Panc1 (cell line): ENCODE measurements around the gene SLC6A2. TPM values are rescaled to one million over a fixed set of nuclear protein-coding genes. Genes with fewer than 3 reads are reported as not detected.

Experiments
- ATAC-seq: fragments of 200-7000 bp; cut with Tn5 transposase; 2 replicates; pipeline ENCODE4 v1.9.1; 2020; ENCODE audit warnings: mild to moderate bottlenecking, moderate library complexity
- BruUV-seq: library from RNA; stranded (reverse); fragments of 400-500 nt; replicated peaks from 2 replicates; lab custom pipeline; 2021; lab: Mats Ljungman, UMichigan
- CTCF ChIA-PET: fragments of 300-600 bp; sonication (Branson Sonifier 250); formaldehyde crosslinking; loops from one replicate; lab custom pipeline; 2022; ENCODE audit warnings: antibody characterized with exemption; lab: Charles Lee
- POLR2A ChIA-PET: fragments of 300-600 bp; sonication (Branson Sonifier 250); formaldehyde crosslinking; loops from one replicate; lab custom pipeline; 2022; ENCODE audit warnings: antibody characterized with exemption; lab: Charles Lee
- DNase-seq: peaks from one replicate; pipeline ENCODE4 v3.0.0-alpha.2; 2010; ENCODE audit warnings: low read depth, low spot score
- H3K27ac ChIP-seq: 2 replicates; pipeline ENCODE4 v1.5.1; 2011; ENCODE audit warnings: mild to moderate bottlenecking, low read length, inconsistent platforms
- H3K27me3 ChIP-seq: fragments of 200-500 bp; sonication (Bioruptor generic); 2 replicates; pipeline ENCODE4 v1.6.0; 2014; ENCODE audit warnings: low read length, inconsistent platforms; ENCODE audit not compliant: control insufficient read depth, insufficient read depth
- H3K36me3 ChIP-seq: fragments of 200-500 bp; sonication (Bioruptor generic); 2 replicates; pipeline ENCODE4 v1.5.1; 2014; ENCODE audit warnings: inconsistent platforms, mild to moderate bottlenecking, low read length, moderate library complexity; ENCODE audit not compliant: control insufficient read depth, insufficient read depth
- H3K4me1 ChIP-seq: 2 replicates; pipeline ENCODE4 v1.5.1; 2011; ENCODE audit warnings: inconsistent platforms, mild to moderate bottlenecking, low read length, moderate library complexity; ENCODE audit not compliant: control insufficient read depth, insufficient read depth
- H3K4me3 ChIP-seq, 2 experiments: 2 replicates each; pipeline ENCODE4 v1.5.1; 2011 to 2012; ENCODE audit warnings: low read depth in 2 of 2, low read length in 2 of 2, mild to moderate bottlenecking in 2 of 2, inconsistent platforms in 1 of 2, moderate library complexity in 1 of 2
- H3K9me3 ChIP-seq: fragments of 200-500 bp; sonication (Bioruptor generic); 2 replicates; pipeline ENCODE4 v1.5.1; 2014; ENCODE audit warnings: low read depth, mild to moderate bottlenecking, inconsistent platforms, low read length, moderate library complexity; ENCODE audit not compliant: control insufficient read depth, insufficient read depth
- CTCF ChIP-seq: fragments of 450-650 bp; IDR thresholded peaks from 2 replicates; pipeline ENCODE4 v1.5.1; 2017; ENCODE audit warnings: mild to moderate bottlenecking
- POLR2AphosphoS5 ChIP-seq: IDR thresholded peaks from 2 replicates; pipeline ENCODE4 v1.6.1; 2012; ENCODE audit warnings: mild to moderate bottlenecking, low read depth, low read length, moderate library complexity
- SIN3A ChIP-seq: IDR thresholded peaks from 2 replicates; pipeline ENCODE4 v1.6.1; 2012; ENCODE audit warnings: low read depth, mild to moderate bottlenecking, low read length, moderate library complexity, borderline replicate concordance; ENCODE audit not compliant: insufficient read depth
- TCF7L2 ChIP-seq: IDR thresholded peaks from 2 replicates; pipeline ENCODE4 v1.6.1; 2011; ENCODE audit warnings: mild to moderate bottlenecking, low read depth, low read length, inconsistent platforms
- in situ Hi-C: cut with HindIII; loops from 2 replicates; pipeline ENCODE4 v1.10.0; 2016; ENCODE audit warnings: low sequenced_read_pairs, low pct_unique_long_range_greater_than_20kb
- intact Hi-C: fragments of 100-400 bp; cut with micrococcal nuclease; formaldehyde crosslinking; loops from one replicate; pipeline ENCODE4 v1.10.0; 2022; ENCODE audit not compliant: unreplicated experiment
- total RNA-seq: library from RNA; stranded (reverse); gene quantifications from one replicate; pipeline ENCODE4 v1.2.1, GENCODE V29; 2021; ENCODE audit not compliant: unreplicated experiment
- TF ChIP-seq, protein P1 (sequence below), 2 experiments: IDR thresholded peaks; 2 replicates each; pipeline ENCODE4 v1.6.1; 2011 to 2012; ENCODE audit warnings: low read depth in 2 of 2, control low read depth in 1 of 2, low read length in 1 of 2, mild to moderate bottlenecking in 1 of 2, moderate library complexity in 1 of 2; ENCODE audit not compliant: insufficient read depth in 1 of 2

The SLC6A2 gene
- total RNA-seq, 1 experiment from 2014 or later = 0.10 TPM

GRCh38 chr16:55717326-55717725 is 61.5 kb downstream of the SLC6A2 start:
- CTCF ChIA-PET = no interaction called here

GRCh38 chr16:55725055-55725777 is 69.4 kb downstream of the SLC6A2 start:
- H3K4me3 ChIP-seq = no peak overlapping the region
- intact Hi-C loops (no loop called here), in situ Hi-C loops (no loop called here)
- no peaks in the 10 kb centered on the region for H3K36me3 ChIP-seq
- ChIA-PET POLR2A (no interaction called here), CTCF (no interaction called here)
- no TSS peak for BruUV-seq
- no peak for TF ChIP-seq CTCF
- no peak for TF ChIP-seq SIN3A
- TF ChIP-seq POLR2AphosphoS5 = no peak
- TF ChIP-seq, protein P1, sequence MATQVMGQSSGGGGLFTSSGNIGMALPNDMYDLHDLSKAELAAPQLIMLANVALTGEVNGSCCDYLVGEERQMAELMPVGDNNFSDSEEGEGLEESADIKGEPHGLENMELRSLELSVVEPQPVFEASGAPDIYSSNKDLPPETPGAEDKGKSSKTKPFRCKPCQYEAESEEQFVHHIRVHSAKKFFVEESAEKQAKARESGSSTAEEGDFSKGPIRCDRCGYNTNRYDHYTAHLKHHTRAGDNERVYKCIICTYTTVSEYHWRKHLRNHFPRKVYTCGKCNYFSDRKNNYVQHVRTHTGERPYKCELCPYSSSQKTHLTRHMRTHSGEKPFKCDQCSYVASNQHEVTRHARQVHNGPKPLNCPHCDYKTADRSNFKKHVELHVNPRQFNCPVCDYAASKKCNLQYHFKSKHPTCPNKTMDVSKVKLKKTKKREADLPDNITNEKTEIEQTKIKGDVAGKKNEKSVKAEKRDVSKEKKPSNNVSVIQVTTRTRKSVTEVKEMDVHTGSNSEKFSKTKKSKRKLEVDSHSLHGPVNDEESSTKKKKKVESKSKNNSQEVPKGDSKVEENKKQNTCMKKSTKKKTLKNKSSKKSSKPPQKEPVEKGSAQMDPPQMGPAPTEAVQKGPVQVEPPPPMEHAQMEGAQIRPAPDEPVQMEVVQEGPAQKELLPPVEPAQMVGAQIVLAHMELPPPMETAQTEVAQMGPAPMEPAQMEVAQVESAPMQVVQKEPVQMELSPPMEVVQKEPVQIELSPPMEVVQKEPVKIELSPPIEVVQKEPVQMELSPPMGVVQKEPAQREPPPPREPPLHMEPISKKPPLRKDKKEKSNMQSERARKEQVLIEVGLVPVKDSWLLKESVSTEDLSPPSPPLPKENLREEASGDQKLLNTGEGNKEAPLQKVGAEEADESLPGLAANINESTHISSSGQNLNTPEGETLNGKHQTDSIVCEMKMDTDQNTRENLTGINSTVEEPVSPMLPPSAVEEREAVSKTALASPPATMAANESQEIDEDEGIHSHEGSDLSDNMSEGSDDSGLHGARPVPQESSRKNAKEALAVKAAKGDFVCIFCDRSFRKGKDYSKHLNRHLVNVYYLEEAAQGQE (IDR thresholded peaks at IDR 0.05; ENCODE audit: insufficient read depth in 1 of 2, low read depth in 2 of 2, low read length in 1 of 2) = no peak
- no peak for TF ChIP-seq TCF7L2
- H3K9me3 ChIP-seq = no peaks in the 10 kb centered on the region
- ATAC-seq = no peak
- no peak overlapping the region for H3K27ac ChIP-seq
- H3K27me3 ChIP-seq = no peaks in the 10 kb centered on the region
- no peak for DNase-seq
- no peaks in the 10 kb centered on the region for H3K4me1 ChIP-seq

More at GRCh38 chr16:55717326-55717725, 61.5 kb downstream of the SLC6A2 start:
- POLR2A ChIA-PET = no interaction called here
- no peaks in the 10 kb centered on the region for H3K36me3 ChIP-seq
- H3K4me1 ChIP-seq = no peaks in the 10 kb centered on the region
- no peaks in the 10 kb centered on the region for H3K27me3 ChIP-seq
- ATAC-seq = no peak
- in situ Hi-C loops (loop anchor here (25.0 kb wide), 1 partner anchor 120 kb away; the partner anchor contains the start of gene CES1), intact Hi-C loops (no loop called here)
- H3K27ac ChIP-seq = no peak overlapping the region
- DNase-seq = no peak
- no peak for TF ChIP-seq POLR2AphosphoS5
- TF ChIP-seq CTCF = no peak
- no peak for TF ChIP-seq SIN3A
- TF ChIP-seq TCF7L2 = no peak
- TF ChIP-seq, protein P1 (IDR thresholded peaks at IDR 0.05; ENCODE audit: insufficient read depth in 1 of 2, low read depth in 2 of 2, low read length in 1 of 2) = no peak
- H3K9me3 ChIP-seq = no peaks in the 10 kb centered on the region; the same call in 1 of the 2 replicates
- no TSS peak for BruUV-seq
- no peak overlapping the region for H3K4me3 ChIP-seq
